HG03045 (cell line): ENCODE data around the gene TLCD3A.
"Not testable (repeated sequence)": the region's sequence is repeated elsewhere in the genome, so short reads cannot be mapped to it uniquely, and the experiment has no call there.

Experiments
- ATAC-seq: cut with Tn5 transposase; IDR thresholded peaks from one replicate; pipeline ENCODE4 v1.9.1; 2021; ENCODE audit warnings: mild to moderate bottlenecking, moderate library complexity; ENCODE audit not compliant: unreplicated experiment

The TLCD3A gene

DNA sequence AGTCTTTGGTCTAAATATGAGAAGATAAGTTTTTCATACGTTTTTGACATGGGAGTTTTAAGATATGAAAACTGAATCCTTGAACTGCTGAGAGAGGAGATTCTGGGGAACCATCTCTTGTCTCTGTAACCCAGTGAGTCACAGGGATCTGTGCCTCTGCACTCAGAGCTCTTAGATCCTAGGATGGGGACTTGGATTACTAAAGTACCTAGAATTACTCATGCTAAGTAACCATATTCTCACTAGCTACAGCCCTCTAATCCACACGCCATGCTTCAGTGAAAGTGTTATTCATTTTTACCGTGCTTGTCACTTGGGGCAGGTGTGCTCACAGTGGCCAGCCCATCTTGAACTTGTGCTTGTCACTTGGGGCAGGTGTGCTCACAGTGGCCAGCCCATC, 51.7 kb downstream of the TLCD3A start:
- no peak for ATAC-seq

DNA sequence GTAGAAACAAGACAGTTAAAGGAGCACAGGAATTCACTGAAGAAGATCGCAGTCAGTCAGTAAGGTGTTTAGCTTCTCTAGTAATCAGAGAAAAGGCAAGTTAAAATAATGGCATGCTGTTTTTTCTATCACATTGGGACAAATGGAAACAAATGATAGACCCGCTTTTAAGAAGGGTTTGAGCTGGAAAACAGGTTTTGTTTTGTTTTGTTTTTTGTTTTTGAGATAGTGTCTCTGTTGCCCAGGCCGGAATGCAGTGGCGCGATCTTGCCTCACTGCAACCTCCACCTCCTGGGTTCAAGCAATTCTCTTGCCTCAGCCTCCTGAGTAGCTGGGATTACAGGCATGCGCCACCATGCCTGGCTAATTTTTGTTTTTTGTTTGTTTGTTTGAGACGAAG, 53.5 kb downstream of the TLCD3A start:
- not testable (repeated sequence) for ATAC-seq

DNA sequence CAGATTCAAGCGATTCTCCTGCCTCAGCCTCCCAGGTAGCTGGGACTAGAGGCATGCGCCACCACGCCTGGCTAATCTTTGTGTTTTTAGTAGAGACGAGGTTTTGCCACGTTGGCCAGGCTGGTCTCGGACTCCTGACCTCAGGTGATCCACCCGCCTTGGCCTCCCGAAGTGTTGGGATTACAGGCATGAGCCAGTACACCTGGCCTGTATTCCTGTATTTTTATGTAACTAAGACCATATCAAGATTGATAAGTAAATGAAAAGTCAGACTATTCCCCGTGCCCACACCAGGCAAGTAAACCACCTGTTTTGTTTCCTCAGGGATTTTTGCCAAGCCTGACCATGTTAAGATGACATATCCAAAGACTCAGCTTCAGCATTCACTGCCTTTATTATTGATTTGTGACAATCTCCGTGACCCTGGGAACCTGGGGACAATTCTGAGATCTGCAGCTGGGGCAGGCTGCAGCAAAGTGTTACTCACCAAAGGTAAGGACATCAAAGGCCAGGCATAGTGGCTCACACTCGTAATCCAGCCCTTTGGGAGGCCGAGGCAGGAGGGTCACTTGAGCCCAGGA, 55.3 kb downstream of the TLCD3A start:
- ATAC-seq: no peak

DNA sequence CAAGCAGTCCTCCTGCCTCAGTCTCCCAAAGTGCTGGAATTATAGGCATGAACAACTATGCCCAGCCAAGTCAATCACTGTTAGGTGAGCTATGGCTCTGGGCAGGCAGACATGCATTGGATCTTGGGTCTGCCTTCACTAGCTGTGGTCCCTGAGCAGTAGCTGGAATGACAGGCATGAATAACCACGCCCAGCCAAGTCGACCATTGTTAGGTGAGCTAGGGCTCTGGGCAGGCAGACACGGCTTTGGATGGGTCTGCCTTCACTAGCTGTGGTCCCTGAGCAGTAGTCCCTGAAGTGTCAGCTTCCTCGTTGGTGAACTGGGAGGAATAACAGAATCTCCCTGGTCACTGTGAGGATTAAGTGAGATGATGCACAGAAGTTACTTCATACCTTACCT, 56.2 kb downstream of the TLCD3A start:
- no peak for ATAC-seq

DNA sequence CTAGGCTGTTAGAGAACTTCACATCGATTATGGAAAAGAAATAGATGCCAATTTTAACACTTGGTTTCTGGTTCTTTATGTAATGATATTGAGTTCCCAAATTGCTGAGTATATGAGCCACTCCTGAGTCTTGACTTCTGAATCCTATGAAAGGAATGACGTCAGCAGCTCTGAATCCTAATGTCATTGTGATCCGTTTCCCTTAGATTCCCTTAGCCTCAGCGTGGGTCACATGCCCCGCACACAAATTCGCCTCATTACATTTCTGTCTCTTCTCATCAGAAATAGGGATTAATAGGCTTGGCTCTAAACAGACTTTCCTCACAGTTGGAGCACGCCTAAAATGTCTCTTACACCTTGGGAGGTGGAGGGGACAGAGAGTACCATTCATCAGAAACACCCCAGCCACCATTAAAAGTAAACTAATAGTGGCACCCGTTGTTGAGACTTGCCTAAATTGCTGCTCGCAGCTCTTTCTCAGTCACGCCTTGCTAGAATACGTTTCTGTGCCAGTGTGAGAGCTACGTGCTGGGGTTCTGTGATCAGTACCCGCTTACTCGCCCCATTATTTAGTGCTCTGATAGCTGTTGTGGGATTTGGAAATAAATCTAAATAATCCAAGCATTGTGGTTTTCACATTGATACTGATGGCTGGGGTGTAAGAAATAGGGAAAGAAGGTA, 56.9 kb downstream of the TLCD3A start:
- ATAC-seq: no peak

DNA sequence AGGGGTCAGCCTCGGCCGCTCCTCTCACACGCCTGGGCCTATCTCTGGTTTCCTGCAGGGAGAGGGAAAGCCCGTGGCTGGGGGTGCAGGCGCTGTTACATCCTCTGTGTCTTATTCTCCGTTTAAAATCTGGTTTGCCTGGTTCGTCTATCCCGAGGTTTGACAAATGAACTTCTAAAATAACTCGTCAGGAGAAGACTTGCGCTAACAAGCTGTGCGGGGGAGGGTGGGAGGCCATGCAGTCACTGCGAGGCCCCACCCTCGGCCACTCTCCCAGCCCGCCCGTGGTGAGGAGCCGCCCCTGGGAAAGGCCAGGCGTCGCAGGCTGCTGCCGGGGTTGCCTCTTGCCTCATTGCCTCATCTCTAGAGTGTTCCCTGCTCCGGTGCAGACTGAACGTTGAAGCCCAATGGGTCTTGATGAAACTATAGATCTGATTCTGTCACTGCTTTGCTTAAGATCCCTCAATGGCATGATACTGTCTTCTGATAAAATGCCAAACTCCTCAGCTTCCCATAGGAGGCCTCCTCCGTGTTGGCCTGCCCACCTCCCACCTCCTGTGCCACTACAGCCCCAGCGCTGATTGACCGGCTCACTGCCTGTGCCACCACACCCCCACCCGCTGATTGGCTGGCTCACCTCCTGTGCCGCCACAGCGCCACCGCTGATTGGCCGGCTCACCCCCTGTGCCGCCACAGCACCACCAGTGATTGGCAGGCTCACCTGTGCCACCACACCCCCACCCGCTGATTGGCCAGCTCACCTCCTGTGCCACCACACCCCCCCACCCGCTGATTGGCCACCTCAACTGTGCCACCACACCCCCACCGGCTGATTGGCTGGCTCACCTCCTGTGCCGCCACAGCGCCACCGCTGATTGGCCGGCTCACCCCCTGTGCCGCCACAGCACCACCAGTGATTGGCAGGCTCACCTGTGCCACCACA, 57.8 kb downstream of the TLCD3A start:
- ATAC-seq: not testable (repeated sequence)

DNA sequence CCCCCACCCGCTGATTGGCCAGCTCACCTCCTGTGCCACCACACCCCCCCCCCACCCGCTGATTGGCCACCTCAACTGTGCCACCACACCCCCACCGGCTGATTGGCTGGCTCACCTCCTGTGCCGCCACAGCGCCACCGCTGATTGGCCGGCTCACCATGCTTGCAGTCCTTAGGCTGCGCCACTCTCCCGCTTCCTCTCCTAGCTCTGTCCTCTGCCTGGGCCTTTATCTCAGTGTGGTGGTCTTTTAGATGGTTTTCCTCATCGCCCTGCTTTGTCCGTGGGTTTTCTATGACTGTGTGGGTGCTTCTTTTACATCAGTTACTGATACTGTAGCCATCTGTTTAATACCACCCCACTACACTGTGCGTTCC, 58.5 kb downstream of the TLCD3A start:
- ATAC-seq: not testable (repeated sequence)

DNA sequence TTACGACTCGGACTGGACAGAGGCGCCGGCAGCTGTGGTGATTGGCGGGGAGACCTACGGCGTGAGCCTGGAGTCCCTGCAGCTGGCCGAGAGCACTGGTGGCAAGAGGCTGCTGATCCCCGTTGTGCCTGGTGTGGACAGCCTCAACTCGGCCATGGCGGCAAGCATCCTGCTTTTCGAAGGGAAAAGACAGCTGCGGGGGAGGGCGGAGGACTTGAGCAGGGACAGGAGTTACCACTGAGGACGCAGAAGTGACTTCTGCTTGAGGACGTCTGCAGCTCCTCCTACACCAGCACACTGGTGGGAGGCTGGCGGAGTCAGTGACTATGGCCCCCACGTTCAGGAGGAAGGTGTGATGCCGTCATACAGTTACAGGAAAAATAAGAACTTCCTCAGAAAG, 59.4 kb downstream of the TLCD3A start:
- no peak for ATAC-seq

DNA sequence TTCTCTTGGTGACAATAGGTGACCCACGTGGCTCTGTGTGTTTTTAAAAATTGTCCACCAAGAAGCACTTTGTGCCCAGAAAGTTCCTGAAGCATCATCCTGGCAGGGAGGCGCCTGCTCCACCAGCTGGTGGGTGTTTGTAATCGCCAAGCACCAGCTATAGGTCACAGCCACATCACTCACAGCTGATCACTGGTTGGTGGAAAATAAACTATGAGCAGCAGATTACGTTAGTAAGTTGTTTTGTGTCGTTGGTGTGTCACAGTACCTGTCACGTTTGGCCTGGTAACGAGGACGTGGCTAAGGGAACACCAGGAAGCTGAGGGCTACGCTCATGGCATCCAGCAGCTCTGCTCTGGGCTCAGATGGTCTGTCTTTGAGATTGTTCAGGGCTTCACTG, 59.9 kb downstream of the TLCD3A start:
- ATAC-seq: no peak
